Neural cell (in vitro differentiated cells): ENCODE data around the gene COIL. TPM values are rescaled to one million over a fixed set of nuclear protein-coding genes. Genes with fewer than 3 reads are reported as not detected.

Experiments
- H2AFZ ChIP-seq: fragments of 200-600, 300-800 bp; sonication (generic), shearing (Covaris generic); 2 replicates; pipeline ENCODE4 v1.6.0; 2014; ENCODE audit warnings: low read depth, mild to moderate bottlenecking, antibody characterized with exemption, low read length, moderate library complexity
- H3F3A ChIP-seq: fragments of 200-600 bp; shearing (Covaris generic); 2 replicates; pipeline ENCODE4 v1.6.1; 2016; ENCODE audit warnings: mild to moderate bottlenecking, moderate library complexity, mixed read lengths, antibody characterized with exemption, low read length; ENCODE audit not compliant: insufficient read depth, poor library complexity, severe bottlenecking
- H3K27ac ChIP-seq: fragments of 200-600, 300-800 bp; sonication (generic), shearing (Covaris generic); 2 replicates; pipeline ENCODE4 v1.5.1; 2014; ENCODE audit warnings: mild to moderate bottlenecking, low read length, moderate library complexity
- H3K27me3 ChIP-seq: fragments of 300-800, 200-600 bp; sonication (generic), shearing (Covaris generic); 2 replicates; pipeline ENCODE4 v1.6.0; 2014; ENCODE audit warnings: mild to moderate bottlenecking, low read depth, low read length, moderate library complexity; ENCODE audit not compliant: insufficient read depth
- H3K36me3 ChIP-seq: fragments of 300-800, 200-600 bp; sonication (generic), shearing (Covaris generic); 2 replicates; pipeline ENCODE4 v1.5.1; 2014; ENCODE audit warnings: mild to moderate bottlenecking, antibody characterized with exemption, low read length, moderate library complexity; ENCODE audit not compliant: insufficient read depth
- H3K4me2 ChIP-seq: fragments of 300-800, 200-600 bp; sonication (generic), shearing (Covaris generic); 2 replicates; pipeline ENCODE4 v1.6.0; 2014; ENCODE audit warnings: mild to moderate bottlenecking, low read length
- H3K4me3 ChIP-seq: fragments of 300-800, 200-600 bp; sonication (generic), shearing (Covaris generic); 2 replicates; pipeline ENCODE4 v1.5.1; 2014; ENCODE audit warnings: mild to moderate bottlenecking, low read length, moderate library complexity
- H3K79me2 ChIP-seq: fragments of 200-600 bp; shearing (Covaris generic); replicated peaks from 2 replicates; pipeline ENCODE4 v1.6.0; 2014; ENCODE audit warnings: mild to moderate bottlenecking, low read length, moderate library complexity; ENCODE audit not compliant: insufficient read depth
- H3K9ac ChIP-seq: fragments of 300-800, 200-600 bp; sonication (generic), shearing (Covaris generic); 2 replicates; pipeline ENCODE4 v1.6.1; 2016; ENCODE audit warnings: mild to moderate bottlenecking, low read length, mixed read lengths
- H3K9me2 ChIP-seq: fragments of 200-600 bp; shearing (Covaris generic); 2 replicates; pipeline ENCODE4 v1.6.1; 2016; ENCODE audit warnings: mild to moderate bottlenecking, low read length, mixed read lengths; ENCODE audit not compliant: insufficient read depth
- H3K9me3 ChIP-seq: fragments of 200-600, 300-800 bp; sonication (generic), shearing (Covaris generic); 2 replicates; pipeline ENCODE4 v1.6.1; 2016; ENCODE audit warnings: mild to moderate bottlenecking, mixed run types, low read length, moderate library complexity, mixed read lengths
- H4K20me1 ChIP-seq: fragments of 200-600 bp; shearing (Covaris generic); 2 replicates; pipeline ENCODE4 v1.6.1; 2016; ENCODE audit warnings: mild to moderate bottlenecking, mixed run types; ENCODE audit not compliant: insufficient read depth
- CTCF ChIP-seq: fragments of 450-650 bp; IDR thresholded peaks from 2 replicates; pipeline ENCODE4 v1.5.1; 2014; ENCODE audit warnings: antibody characterized with exemption, mild to moderate bottlenecking, moderate library complexity; ENCODE audit not compliant: poor library complexity, severe bottlenecking
- EP300 ChIP-seq: fragments of 450-650 bp; conservative IDR thresholded peaks from 2 replicates; pipeline ENCODE4 v1.6.1; 2014; ENCODE audit warnings: antibody characterized with exemption, mild to moderate bottlenecking, moderate library complexity; ENCODE audit not compliant: poor library complexity, severe bottlenecking
- EZH2 ChIP-seq: fragments of 200-600, 300-800 bp; shearing (Covaris generic), sonication (generic); IDR thresholded peaks from 2 replicates; pipeline ENCODE4 v1.6.1; 2014; ENCODE audit warnings: antibody characterized with exemption, low read length, borderline replicate concordance, mild to moderate bottlenecking; ENCODE audit not compliant: insufficient read depth, poor library complexity, severe bottlenecking
- MXI1 ChIP-seq: fragments of 450-650 bp; conservative IDR thresholded peaks from 2 replicates; pipeline ENCODE4 v1.6.1; 2014; ENCODE audit warnings: antibody characterized with exemption, mild to moderate bottlenecking; ENCODE audit not compliant: poor library complexity, severe bottlenecking
- POLR2AphosphoS5 ChIP-seq: IDR thresholded peaks from 2 replicates; pipeline ENCODE4 v1.6.1; 2012
- RAD21 ChIP-seq: fragments of 450-650 bp; conservative IDR thresholded peaks from 2 replicates; pipeline ENCODE4 v1.6.1; 2014; ENCODE audit warnings: antibody characterized with exemption, mild to moderate bottlenecking, moderate library complexity
- SMC3 ChIP-seq: fragments of 450-650 bp; conservative IDR thresholded peaks from 2 replicates; pipeline ENCODE4 v1.6.1; 2014; ENCODE audit warnings: antibody characterized with exemption, mild to moderate bottlenecking, moderate library complexity; ENCODE audit not compliant: poor library complexity
- TAF1 ChIP-seq: IDR thresholded peaks from 2 replicates; pipeline ENCODE4 v1.6.1; 2012; ENCODE audit warnings: low read depth
- polyA plus RNA-seq: library from polyadenylated mRNA; depleted of rRNA; stranded (reverse); fragments of >200 nt; gene quantifications from 2 replicates; pipeline ENCODE4 v1.2.3, GENCODE V29; 2014
- TF ChIP-seq, protein P1 (sequence below): IDR thresholded peaks from 2 replicates; pipeline ENCODE4 v1.6.1; 2012; ENCODE audit warnings: borderline replicate concordance

COIL gene
- polyA plus RNA-seq, 1 donor from 2014 or later, result 39.1 TPM

GRCh38 chr17:56898874-56899273, 62.0 kb downstream of the COIL start:
- Histone ChIP-seq H3K9me3 (no peaks in the 10 kb centered on the region), H4K20me1 (no peaks in the 10 kb centered on the region), H3K9me2 (no peaks in the 10 kb centered on the region), H3F3A (no peaks in the 10 kb centered on the region), H3K79me2 (no peaks in the 10 kb centered on the region), H3K27me3 (no peaks in the 10 kb centered on the region), H3K27ac (no peak overlapping the region), H3K4me3 (no peak overlapping the region), H2AFZ (no peak overlapping the region), H3K9ac (no peak overlapping the region), H3K4me2 (no peak overlapping the region), H3K36me3 (no peaks in the 10 kb centered on the region)
- TF ChIP-seq POLR2AphosphoS5 (no peak), MXI1 (no peak), TAF1 (no peak), EZH2 (no peak), EP300 (no peak), SMC3 (no peak), RAD21 (no peak), CTCF (no peak)
- TF ChIP-seq, protein P1, sequence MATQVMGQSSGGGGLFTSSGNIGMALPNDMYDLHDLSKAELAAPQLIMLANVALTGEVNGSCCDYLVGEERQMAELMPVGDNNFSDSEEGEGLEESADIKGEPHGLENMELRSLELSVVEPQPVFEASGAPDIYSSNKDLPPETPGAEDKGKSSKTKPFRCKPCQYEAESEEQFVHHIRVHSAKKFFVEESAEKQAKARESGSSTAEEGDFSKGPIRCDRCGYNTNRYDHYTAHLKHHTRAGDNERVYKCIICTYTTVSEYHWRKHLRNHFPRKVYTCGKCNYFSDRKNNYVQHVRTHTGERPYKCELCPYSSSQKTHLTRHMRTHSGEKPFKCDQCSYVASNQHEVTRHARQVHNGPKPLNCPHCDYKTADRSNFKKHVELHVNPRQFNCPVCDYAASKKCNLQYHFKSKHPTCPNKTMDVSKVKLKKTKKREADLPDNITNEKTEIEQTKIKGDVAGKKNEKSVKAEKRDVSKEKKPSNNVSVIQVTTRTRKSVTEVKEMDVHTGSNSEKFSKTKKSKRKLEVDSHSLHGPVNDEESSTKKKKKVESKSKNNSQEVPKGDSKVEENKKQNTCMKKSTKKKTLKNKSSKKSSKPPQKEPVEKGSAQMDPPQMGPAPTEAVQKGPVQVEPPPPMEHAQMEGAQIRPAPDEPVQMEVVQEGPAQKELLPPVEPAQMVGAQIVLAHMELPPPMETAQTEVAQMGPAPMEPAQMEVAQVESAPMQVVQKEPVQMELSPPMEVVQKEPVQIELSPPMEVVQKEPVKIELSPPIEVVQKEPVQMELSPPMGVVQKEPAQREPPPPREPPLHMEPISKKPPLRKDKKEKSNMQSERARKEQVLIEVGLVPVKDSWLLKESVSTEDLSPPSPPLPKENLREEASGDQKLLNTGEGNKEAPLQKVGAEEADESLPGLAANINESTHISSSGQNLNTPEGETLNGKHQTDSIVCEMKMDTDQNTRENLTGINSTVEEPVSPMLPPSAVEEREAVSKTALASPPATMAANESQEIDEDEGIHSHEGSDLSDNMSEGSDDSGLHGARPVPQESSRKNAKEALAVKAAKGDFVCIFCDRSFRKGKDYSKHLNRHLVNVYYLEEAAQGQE, result no peak

- Histone ChIP-seq H4K20me1 (no peaks in the 10 kb centered on the region), H3K36me3 (no peaks in the 10 kb centered on the region), H3K9ac (no peak overlapping the region), H3K4me3 (no peak overlapping the region), H3K9me3 (no peaks in the 10 kb centered on the region), H3F3A (no peaks in the 10 kb centered on the region), H3K27me3 (no peaks in the 10 kb centered on the region), H3K4me2 (no peak overlapping the region), H3K27ac (no peak overlapping the region), H3K79me2 (no peaks in the 10 kb centered on the region), H3K9me2 (no peaks in the 10 kb centered on the region), H2AFZ (no peak overlapping the region)
- no peak for TF ChIP-seq MXI1
- no peak for TF ChIP-seq SMC3
- TF ChIP-seq EP300, result no peak
- TF ChIP-seq CTCF, result no peak
- TF ChIP-seq TAF1, result no peak
- TF ChIP-seq, protein P1, result no peak
- TF ChIP-seq POLR2AphosphoS5, result no peak
- no peak for TF ChIP-seq EZH2
- no peak for TF ChIP-seq RAD21
Observed at GRCh38 chr17:56897646-56898424, 63.0 kb downstream of the COIL start.
